Activated gamma-delta T cell (primary cell): Measurements from ENCODE around the gene TIMM44.

Source experiments
- DNase-seq: peaks from one replicate; lab custom pipeline; 2025; lab: John Stamatoyannopoulos, UW
- total RNA-seq, 2 donors: gene quantifications; one replicate each; lab custom pipeline; 2026; lab: John Stamatoyannopoulos, UW

Gene TIMM44, protein sequence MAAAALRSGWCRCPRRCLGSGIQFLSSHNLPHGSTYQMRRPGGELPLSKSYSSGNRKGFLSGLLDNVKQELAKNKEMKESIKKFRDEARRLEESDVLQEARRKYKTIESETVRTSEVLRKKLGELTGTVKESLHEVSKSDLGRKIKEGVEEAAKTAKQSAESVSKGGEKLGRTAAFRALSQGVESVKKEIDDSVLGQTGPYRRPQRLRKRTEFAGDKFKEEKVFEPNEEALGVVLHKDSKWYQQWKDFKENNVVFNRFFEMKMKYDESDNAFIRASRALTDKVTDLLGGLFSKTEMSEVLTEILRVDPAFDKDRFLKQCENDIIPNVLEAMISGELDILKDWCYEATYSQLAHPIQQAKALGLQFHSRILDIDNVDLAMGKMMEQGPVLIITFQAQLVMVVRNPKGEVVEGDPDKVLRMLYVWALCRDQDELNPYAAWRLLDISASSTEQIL
- 55.0 to 58.3 reads per million in 2 donors for total RNA-seq

DNA sequence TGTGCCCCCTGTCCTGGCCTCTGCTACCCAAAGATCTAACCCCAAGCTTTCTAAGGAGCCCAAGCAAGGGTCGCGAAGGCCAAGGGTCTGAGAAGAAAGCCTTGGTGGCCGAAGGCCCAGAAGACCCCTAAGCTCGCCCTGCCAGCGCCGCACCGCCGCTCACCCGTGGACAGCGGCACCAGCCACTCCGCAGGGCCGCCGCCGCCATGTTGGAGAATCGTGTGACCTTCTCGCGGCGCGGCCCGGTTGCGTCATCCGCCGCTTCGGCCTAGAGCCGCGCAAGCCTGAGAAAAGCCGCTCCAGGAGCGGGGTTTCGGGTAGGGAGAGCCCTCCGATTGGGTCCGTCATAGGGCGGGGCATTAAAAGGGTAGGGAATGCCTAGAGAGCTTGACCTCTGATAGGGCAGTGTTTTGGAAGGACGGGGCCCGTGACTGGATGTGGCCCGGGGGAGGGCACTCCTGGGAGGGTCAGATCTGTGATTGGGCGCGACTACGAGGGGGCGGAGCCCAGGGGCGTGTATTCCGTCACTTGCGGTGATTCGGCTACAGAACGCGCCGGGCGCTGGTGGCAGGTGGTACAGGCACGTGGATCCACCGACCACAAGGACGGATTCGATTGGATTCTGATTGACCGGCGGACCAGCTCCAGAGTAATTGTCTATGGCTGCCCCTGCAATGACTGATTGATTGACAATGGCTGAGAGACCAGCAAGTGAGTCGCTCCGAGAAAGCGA lies at the start of gene TIMM44:
Gene TIMM44, minus strand, starts transcription at position 223 of the 733 bp plus-strand sequence. Its CDS starts 15 bp downstream, at position 208.
- peak; percentile 94 for DNase-seq

DNA sequence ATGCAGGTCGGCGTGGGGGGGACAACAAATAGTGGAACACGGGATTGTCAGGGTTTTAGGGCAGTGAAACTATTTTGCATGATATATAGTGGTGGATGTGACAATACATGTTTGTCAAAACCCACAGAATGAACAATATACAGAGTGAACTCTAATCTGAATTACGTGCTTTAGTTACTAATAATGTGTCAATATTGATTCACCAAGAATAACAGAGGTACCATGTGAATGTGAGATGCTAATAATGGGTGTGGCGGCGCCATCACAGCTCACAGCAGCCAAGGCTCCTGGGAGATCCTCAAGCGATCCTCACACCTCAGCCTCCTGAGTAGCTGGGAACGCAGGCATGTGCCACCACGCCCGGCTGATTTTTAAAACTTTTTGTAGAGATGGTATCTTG lies 49.1 kb upstream of the TIMM44 start:
- no peak for DNase-seq

DNA sequence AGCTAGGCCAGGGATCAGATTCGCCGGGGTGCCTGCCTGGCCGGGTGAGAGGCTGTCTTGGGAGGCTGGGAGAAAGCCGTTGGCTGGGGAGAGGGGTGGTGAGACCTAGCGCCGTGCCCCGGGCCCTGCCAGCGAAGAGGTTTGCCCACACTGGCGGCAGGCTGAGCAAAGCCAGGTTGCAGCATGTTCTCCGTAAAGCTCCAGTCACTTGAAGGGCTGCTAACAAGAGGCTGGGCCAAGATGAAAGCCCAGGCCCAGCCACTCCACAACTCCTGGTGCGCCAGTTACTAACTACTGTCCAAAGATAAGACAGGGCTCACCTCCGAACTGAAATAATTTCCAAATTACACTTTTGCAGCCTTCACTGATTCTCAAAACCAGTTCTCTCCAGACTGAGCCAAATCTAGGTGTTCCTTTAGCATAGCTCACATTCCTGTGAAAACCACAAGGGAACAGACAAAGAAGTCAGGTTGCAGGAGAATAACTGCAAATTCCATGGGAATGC lies 45.7 kb upstream of the TIMM44 start:
- DNase-seq, result no peak

DNA sequence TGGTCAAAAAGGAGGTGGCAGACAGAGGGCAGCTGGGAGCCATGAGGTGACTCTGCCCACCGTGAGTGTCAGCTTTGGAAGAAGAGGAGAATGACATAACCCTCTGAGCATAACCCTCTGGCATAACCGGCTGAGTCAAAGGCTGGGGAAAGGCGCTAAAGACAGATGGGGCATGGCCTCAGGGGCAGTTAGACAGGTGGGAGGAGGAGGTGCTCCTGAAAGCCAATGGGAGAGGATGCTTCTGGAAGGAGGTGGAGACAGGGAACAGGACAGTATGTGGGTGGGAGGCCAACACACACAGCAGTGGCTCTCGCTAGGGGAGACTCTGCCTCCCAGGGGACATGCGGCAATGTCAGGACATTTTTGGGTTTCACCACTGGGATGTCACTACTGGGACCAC lies 44.8 kb upstream of the TIMM44 start:
- DNase-seq, result no peak

DNA sequence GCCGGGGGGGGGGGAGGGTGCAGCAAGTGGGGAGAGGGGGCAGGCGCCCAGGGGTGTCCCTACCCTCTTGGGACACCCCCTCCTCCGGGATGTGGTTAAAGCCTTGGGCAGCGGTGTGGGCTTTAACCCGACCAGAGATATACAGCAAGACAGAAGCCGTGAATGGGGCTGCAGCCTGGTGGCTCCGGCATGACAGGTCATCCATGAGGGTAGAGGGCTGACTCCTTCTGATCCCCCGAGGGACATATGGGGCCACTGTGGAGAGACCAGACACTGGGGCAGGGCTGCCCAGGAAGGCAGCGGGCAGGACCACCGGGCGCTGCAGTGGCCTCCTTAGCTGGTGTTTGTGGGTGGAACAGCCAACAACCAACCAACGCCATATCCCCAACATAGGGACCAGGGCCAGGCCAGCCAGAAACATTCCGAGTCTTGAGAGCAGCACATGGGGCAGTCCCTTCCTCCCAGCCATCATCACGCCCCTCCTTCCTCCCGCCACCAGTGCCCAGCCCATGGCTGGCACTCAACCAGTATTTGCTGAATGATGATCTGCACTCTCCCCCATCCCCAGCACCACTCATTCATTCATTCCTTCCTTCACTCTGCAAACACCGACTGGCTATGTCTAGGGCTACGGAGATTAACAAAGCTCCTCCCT lies 43.8 kb upstream of the TIMM44 start:
- no peak for DNase-seq

DNA sequence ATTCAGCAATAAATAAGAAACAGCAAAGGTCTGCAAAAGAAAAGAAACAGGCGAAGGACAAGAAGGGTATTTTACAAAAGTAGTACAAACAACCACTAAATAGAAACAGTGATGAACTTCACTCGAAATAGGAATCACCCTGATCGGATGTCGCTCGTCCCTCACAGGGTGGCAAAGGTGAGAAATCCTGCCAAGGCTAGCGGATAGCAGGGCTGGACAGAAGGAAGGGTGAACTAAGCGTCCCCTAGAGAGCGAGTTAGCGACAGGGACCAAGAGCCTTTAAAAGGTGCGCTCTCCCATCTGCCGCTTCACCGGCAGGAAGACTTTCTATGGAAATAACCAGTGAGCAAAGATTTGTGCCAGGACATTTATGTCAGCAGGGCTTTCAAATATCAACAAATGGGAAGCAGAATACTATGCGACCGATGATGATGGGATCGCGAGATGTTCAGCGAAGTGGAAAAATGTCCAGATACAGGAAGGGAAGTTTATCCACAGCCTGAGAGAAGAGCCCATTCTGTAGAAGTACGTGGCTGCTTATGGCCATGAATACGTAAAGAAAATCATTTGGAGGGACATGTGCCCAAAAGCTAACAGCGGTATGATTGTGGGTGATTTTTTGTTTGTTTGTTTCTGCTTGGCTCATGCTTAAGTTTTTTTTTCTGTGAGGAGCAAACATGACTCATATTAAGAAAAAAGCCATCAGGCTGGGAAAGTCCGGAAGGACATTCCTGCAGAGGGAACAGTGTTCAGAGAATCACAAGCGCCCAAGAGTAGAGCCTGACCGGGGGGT lies 43.1 kb upstream of the TIMM44 start:
- no peak for DNase-seq

DNA sequence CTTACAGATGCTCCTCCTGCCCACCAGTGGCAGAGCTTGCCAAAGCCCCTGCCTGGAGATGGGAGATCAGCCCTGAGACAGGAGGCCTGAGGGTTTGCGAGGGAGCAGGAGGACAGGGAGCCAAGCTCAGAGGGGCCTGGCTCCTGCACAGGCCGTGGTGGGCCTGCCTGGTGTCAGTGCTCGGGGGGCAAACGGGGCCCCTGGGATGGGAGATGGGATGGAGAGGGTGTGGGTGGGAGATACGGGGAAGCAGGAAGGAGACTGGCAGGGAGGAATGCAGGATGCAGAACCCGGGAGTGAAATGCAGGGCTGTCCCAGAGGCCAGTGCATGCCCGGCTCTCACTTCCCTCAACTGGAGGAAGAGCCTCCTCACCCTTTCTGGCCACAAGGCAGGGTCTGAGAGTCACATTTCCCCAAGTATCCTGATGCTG lies 42.0 kb upstream of the TIMM44 start:
- DNase-seq, result no peak

DNA sequence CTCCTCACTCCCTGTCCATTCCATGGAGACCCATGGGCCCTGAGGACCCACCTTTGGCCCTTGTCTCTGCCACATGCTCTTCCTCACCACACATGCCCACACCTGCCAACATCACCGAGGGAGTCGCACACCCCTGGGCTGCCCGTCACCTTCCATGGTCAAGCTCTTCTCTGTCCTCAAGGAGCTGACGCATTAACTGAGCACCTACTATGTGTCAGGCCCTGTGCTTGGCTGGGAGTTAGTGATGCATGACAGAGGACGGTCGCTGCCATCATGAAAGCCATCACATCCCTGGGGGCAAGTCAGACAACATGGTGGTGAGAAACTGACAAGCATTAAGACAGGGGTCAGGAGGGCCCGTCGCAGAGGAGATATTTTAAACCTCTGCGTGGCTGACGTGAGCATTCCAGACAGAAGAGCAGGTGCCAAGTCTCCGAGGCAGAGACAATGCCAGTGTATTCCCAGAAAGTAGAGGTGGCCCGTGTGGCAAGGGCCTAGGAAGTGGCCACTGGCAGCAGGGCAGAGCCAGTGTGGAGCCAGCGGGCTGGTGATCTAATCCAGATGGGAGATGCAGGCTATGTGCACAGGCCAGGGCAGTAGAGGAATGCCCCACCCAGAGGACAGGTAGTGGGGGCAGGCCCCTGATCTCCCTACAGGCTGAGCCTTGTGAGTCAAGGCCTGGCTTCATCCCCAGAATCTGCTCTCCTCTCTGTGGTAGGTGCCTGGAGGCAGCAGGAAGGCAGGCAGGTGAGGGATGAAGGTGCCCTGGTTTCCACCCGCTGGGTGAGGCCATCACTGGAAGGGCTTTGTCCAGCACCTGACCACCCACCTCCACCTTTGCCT lies 40.8 kb upstream of the TIMM44 start:
- DNase-seq, result no peak

DNA sequence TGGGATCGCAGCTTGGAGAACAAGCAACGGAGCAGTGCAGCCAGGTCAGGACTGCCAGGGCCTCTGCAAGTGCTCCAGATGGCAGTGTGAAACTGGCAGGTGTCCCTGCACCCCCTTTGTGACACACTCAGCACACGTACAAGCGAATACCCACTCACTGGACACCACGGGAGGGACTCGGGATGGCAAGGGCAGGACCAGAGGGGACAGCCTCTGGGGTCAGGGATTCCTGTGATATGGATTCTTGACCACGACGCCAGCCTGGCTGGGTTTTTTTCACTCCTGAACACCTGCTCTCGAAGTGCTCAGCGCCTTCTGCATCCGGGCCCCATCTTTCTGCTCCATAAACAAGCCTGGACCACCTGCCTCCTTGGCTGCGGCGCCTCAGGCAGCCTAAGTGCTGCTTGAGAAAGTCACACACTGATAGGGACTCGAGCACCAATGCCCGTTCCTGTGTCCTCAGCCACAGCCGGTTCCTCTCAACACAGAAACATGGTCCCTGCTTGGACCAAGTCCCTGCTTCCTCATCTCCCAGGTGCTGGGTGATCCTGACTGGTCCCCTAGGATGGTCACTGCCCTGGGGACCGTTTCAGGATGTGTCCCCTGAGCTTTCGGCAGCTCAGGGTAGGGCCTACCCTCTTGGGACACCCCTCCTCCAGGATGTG lies 40.0 kb upstream of the TIMM44 start:
- no peak for DNase-seq

DNA sequence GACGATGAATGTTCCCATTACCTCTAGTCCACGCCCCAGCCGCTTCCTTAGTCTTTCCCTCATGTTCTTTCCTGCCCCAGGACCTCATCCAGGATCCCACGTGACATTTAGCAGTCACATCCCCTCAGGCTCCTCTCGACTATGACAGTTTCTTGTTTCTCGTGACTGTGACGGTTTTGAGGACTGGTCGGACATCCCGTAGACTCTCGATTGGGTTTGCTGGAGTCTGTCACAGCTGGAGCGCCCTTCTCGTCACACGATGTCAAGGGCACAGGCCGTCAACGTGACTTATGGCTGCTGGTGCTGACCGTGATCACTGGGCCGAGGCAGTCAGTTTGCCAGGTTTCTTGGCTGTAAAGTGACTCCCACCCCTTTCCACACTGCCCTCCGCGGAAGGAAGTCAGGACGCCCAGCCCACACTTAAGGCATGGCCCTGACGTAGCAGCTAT lies 39.2 kb upstream of the TIMM44 start:
- no peak for DNase-seq

DNA sequence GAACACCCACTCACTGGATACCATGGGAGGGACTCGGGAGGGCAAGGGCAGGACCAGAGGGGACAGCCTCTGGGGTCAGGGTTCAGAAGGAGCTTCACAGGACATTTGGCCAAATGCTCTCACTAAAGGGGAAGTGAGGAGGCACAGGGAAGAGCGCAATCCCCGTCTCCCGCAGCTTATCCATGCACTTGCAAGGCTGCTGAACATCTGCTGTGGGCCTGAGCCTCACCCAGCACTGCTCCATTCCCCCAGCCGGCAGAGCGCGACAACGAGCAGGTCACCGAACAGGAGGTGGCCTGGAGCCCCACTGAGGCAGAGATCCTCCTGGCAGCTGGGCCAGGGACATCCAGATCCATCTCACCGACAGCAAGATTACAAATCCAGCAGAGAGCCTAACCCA lies 38.6 kb upstream of the TIMM44 start:
- no peak for DNase-seq

DNA sequence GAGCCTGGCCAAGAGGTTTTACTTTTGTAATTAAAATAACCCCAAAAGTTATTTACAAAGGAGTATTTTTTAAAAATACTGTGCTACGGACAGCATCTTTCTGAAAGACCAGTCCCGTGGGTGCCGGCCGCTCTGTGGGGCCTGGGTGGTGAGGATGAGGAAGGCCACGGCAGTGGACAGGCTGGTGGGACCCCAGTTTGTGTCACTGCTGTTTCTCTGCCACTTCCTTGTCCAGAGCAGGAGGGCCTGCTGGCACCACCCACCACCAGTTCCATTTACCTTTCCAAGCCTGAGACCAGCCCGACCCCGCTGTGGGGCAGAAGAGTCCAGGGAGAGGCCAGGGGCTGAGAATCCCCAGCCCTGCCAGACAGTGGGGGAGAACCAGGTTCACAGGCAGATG lies 38.2 kb upstream of the TIMM44 start:
- DNase-seq, result no peak

DNA sequence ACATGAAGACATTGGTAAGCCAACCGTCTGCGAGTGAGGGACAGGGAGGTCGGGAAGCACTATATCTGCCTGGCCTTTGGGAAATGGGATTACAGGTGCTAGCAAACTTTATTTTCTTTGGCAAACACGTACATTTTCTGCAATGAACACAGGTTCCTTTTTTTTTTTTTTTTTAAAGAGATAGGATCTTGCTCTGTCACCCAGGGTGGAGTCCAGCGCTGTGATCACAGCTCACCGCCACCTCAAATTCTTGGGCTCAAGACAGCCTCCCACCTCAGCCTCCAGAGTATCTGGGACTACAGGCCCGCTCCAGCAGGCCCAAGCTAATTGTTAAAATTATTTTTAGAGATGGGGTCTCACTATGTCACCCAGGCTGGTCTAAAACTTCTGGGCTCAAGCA lies 37.7 kb upstream of the TIMM44 start:
- DNase-seq, result no peak

DNA sequence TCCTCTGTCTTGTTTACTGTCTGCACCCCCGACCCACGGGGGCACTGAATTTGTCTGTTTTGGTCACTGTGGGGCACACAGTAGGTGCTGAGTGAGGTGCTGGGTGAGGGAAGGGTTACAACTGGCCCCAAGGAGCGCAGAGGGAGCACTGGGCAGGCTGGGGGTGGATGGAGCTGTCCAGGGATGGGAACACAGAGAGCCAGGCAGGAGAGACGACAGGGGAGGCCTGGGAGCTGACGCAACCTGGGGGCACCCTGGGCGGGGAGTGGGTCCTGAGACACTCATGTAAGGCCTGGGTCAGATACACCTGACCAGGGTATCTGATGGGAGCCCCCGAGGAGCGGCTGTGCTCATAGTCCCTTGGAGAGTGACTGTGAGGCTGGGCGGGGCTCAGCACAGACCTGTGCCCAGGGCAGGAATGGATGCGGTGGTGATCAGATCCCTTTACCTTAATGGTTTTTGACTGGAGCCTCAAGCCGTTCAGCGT lies 37.2 kb upstream of the TIMM44 start:
- DNase-seq, result no peak

DNA sequence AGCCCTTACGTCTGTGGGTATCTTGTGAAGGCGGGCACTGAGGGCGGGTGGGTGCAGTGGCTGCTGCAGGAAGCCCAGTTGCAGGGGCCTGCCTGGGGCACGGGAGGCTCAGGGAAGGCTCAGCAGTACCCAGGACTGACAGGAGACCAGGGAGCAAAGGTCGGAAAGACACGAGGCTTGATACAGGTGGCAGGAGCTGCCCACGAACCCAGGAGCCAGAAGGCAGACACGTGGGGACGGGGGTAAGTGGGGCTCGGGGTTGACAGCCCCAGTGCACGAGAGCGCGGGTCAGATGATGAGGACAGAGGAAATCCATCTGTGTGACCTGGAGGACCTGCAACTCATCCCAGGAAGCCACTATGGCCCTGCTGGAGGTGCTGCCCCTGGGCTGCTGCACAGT lies 36.7 kb upstream of the TIMM44 start:
- DNase-seq, result no peak

DNA sequence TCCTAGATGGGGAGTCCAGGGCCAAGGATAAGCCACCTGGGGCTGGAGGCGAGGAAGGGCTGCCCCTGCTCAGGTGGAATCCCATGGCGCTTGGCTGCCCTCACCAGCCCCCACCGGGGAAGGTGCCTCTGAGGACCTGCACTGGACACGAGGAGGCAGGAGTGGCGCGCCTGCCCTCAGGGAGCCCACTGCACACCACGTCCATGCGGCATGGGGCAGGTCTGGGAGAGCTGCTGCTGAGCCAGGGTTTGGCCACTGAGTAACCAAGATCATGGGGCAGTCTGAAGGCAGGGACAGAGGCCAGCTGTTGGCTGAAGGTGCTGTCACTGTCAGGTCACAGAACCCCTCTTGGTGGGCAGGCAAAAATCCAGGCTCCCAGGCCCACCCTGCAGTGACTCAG lies 36.1 kb upstream of the TIMM44 start:
- DNase-seq, result no peak

DNA sequence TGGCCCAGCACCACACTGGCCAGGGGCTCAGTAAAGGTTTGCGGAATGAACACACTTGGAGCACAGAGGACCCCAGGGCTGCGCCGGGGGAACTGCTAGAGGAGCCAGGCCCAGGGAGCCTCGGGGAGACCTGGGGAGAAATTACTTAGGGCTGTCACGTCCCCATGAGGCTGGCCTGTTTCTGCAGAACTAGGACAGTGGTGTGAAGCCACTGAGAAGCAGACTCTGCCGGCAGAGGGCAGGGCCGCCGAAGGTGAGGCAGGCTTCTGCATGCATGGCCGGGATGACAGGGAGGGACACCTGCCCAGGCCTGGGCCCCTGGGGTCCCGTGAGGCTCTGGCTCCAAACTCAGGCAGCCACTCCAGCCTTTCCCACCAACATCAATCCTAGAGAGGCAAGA lies 35.5 kb upstream of the TIMM44 start:
- no peak for DNase-seq

DNA sequence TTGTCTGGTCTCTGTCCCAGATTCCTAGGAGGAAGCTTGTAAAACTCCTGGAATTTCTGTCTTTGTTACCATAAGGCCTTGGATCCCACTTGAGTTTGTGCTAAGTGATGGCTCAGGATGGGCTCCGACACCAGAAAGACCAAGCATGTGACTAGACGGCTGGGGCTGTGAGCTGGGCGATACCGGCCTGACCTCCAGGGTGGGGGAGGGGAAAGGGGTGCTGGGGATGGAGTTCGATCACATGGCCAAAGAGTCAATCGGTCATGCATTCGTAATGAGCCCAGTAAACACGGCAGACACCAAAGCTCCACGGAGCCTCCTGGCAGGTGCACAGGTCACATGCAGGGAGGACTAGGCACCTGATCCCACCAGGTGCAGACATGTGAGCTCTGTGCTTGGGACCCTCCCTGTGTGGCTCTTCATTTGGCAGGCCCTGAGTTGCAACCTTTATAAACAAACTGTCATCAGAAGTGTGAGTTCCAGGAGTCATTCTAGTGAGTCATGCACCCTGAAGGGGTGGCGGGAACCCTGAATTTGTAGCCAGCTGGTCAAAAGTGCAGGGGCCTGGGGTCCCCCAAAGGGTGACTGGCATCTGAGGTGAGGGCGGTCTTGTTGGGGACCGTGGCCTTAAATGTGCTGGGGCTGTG lies 34.8 kb upstream of the TIMM44 start:
- no peak for DNase-seq

DNA sequence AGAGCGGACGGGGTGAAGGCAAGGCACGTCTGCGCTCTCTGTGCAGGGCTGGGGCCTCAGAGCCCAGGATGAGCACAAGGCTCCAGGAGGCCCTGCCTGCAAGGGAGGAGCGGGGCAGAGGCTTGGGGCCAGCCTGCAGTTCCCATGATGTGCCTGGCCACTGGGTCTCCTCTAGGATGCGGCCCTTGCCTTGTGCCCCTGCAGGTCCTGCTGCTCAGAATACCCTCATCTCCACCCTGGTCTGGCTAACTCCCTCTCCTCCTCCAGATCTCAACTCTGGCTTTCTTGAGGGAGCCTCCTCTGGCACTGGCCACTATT lies 34.2 kb upstream of the TIMM44 start:
- DNase-seq, result no peak
